LNCAP (cell line): ENCODE data around the gene SLC25A12.

ENCODE experiments used
- CTCF ChIP-seq: fragments of 450-650 bp; IDR thresholded peaks from 2 replicates; pipeline ENCODE4 v1.5.1; 2017; ENCODE audit warnings: mild to moderate bottlenecking

Gene SLC25A12

GRCh38 chr2:171902840-171903420 lies 8.9 kb upstream of the SLC25A12 start:
- TF ChIP-seq CTCF, result no peak

GRCh38 chr2:171895786-171896185 lies 1.7 kb upstream of the SLC25A12 start:
- TF ChIP-seq CTCF, result no peak

- no peak for TF ChIP-seq CTCF
These were observed 536 bp upstream of the SLC25A12 start for GRCh38 chr2:171894612-171894947.

GRCh38 chr2:171893196-171893823 lies 734 bp downstream of the SLC25A12 start:
- TF ChIP-seq CTCF, result no peak

- no peak for TF ChIP-seq CTCF
These were observed 4.2 kb downstream of the SLC25A12 start for GRCh38 chr2:171889808-171890207.

DNA sequence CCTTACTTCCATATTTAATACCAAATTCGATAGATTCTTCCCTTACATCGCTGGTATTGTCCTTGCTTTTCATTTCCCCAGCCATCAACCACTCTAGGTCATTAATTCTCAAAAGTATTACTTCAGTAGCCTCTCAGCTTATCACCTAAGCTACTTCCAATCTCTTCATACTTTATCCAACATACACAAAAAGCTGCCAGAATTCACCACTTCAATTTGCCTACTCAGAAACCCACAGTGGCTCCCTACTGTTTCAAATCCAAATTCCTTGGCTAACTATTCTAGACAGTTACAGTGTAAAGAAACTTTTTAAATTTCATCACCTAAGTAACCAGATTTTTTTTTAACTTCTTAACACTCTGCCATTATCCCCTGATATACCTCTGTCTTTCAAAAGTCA lies 4.7 kb downstream of the SLC25A12 start:
- TF ChIP-seq CTCF, result no peak

- TF ChIP-seq CTCF, result no peak
These were observed 10.7 kb downstream of the SLC25A12 start for GRCh38 chr2:171883275-171883893.
